CD4-positive, alpha-beta T cell treated with Interleukin-15 for 1 hour (primary cell): Measurements from ENCODE around the gene RDX.
A peak's percentile ranks its signal among the peaks of the same experiment; 100 is the strongest.
"Not testable (repeated sequence)": the region's sequence is repeated elsewhere in the genome, so short reads cannot be mapped to it uniquely, and the experiment has no call there.

Source experiments
- DNase-seq: peaks from one replicate; pipeline ENCODE4 v3.0.0-alpha.2; 2020

Gene RDX

DNA sequence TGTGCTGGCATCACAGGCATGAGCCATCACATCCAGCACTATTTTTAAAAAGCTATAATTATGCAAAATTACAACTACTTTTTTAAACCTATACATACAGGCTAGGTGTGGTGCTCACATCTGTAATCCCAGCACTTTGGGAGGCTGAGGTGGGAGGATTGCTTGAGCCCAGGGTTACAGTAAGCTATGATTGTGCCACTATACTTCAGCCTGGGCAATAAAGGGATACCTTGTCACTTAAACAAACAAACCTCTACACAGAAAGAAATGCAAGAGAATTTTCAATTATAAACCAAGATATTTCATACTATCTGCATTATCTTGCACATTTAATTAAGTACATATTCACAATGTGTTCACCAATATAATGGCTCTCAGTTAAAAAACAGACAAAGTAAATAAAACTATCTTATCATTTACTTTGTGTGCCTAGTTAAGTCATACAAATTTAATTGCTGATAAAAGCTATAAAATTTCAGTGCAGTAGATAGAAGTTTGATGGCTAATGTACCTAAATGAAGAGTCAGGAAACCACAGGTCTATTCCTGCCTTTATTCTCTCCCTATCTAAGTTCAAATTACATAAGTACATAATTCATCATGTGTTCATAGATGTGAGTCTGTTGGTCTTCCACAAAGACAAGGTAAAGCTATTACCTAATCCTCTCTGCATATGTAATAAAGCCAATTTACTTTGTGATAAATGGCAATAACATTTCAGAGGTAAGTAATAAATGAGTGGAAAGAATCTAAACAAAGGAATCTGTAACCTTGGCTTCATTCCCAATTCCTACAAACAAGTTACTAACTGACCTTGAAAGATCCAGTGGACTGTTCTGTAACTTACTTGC is 9.0 kb upstream of the RDX start:
- no peak for DNase-seq

DNA sequence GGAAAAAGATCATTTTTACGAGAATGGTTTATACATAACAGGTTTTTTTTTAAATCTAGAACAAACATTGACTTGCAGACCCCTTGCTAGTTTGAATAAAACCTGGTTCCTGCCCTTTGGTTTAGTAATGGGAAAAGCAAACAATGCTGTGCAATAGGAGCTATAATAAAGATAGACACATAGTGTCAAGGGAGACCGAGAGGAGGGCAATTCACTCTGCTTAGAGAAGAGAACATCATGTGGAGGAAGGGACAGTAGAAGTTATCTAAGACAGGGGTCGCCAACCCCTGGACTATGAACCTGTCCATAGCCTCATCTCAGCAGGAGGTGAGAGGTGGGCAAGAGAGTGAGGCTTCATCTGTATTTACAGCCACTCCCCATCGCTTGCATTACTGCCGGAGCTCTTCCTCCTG is 7.0 kb upstream of the RDX start:
- DNase-seq, result no peak

GRCh38 chr11:110301577-110301976 is 5.2 kb upstream of the RDX start:
- no peak for DNase-seq

DNA sequence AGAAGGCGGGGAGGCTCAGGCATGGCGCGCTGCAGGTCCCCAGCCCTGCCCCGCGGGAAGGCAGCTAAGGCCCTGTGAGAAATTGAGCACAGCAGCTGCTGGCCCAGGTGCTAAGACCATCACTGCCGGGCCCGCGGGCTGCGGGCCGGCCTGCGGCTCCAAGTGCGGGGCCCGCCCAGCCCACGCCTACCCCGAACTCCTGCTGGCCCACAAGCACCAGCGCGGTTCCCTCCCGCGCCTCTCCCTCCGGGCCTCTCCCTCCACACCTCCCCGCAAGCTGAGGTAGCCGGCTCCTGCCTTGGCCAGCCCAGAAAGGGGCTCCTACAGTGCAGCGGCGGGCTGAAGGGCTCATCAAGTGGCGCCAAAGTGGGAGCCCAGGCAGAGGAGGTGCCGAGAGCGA is 4.6 kb upstream of the RDX start:
- DNase-seq, result no peak

DNA sequence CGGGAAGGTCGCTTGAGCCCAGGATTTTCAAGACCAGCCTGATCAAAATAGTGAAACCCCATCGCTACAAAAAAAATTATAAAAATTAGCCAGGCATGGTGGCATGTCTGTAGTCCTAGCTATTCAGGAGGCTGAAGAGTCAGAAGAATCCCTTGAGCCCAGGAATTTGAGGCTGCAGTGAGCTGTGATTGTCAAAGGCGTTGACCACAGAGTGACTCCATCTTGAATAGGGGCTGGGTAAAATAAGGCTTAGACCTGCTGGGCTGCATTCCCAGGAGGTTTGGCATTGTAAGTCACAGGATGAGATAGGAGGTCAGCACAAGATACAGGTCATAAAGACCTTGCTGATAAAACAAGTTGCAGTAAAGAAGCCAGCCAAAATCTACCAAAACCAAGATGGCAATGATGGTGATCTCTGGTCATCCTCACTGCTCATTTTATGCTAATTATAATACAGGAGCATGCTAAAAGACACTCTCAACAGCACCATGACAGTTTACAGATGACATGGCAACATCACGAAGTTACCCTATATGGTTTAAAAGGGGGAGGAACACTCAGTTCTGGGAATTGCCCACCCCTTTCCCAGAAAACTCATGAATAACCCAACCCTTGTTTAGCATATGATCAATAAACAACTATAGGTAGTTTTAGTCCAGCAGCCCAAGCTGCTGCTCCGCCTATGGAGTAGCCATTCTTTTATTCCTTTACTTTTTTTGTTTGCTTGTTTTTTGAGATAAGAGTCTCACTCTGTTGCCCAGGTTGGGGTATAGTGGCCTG is 2.8 kb upstream of the RDX start:
- DNase-seq, result no peak

DNA sequence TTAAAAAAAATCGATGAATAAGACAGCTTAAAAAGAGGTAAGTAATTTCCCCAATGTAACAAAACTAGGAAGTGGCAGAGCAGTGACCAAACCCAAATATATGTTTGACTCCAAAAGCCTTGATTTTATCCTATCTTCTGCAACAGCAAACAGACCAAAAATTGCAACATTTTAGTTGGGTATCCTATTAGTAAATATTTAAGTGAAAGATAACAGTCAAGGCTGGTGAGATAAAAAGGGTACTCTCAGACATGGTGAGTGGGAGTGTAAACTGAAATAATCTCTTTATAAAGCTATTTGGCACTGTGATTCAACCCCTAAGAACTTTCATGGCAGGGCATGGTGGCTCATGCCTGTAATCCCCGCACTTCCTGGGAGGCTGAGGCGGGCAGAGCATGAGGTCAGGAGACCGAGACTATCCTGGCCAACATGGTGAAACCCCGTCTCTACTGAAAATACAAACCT is 1.9 kb upstream of the RDX start:
- no peak for DNase-seq

- no peak for DNase-seq
These were observed 1.4 kb upstream of the RDX start for GRCh38 chr11:110297726-110298300.

DNA sequence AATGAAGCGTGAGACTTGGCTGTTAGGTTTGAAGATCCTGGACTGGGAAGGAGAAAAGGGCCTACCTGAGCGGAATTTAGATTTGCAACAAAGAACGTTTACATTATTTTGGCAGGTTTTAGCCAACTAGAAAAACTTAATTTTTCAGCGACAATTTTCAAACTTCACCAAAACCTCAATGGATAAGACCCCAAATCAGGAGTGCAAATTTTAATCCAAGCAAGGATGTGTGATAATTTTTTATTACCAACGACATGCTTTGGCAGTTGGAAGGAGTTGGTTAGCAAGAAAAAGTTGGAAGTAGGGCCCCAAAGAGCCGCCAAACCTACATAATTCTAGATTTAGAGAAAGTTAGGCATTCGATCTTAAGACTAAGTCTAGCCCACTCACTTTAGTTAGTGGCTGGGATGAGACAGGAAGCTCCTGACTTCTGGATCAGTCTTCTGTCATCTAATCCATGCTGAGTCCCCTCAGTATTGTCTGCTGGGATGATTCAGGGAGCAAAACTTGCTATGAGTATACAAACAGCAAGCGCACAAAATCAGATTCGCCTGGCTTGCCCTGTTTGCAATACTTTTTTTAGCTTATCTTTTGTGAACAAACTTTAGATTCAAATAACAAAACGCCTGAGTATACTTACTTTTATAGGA is 787 bp upstream of the RDX start:
- no peak for DNase-seq

GRCh38 chr11:110295531-110296225 is 736 bp downstream of the RDX start:
- DNase-seq, result peak; percentile 44

GRCh38 chr11:110295086-110295485 is 1.3 kb downstream of the RDX start:
- DNase-seq, result no peak

GRCh38 chr11:110294509-110294908 is 1.9 kb downstream of the RDX start:
- DNase-seq, result no peak

DNA sequence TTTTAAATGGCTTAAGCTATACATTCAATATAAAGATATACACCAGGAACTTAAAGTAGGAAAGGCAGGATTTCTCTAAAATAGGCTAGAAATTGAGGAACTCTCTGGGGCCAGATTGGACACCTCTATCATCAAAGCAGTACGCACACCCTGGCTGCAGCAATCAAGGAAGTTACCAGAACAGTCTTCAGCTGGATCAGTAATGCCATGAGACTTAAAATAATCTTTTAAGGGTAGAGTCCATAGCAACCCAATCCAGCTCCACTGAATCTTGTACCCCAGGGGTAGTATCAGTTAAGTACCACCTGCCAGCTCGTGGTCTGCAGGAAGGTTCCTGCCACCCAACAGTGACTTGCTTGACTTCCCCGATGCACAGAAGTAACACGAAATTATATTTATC is 3.0 kb downstream of the RDX start:
- DNase-seq, result no peak

GRCh38 chr11:110292146-110292545 is 4.3 kb downstream of the RDX start:
- not testable (repeated sequence) for DNase-seq

GRCh38 chr11:110290591-110291334 is 5.7 kb downstream of the RDX start:
- DNase-seq, result no peak

DNA sequence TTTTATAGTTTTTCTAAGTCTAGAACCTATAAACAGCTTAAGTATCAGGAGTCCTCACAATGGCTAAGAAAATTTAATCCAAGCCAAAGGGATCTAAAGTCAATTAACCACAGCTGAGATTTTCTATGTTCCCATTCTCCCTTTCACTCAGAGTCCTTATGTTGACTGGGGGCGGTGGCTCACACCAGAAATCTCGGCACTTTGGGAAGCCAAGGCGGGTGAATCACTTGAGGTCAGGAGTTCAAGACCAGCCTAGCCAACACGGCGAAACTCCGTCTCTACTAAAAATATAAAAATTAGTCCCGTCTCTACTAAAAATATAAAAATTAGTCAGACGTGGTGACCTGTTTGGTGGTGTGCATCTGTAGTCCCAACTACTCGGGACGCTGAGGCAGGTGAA is 6.9 kb downstream of the RDX start:
- no peak for DNase-seq

- DNase-seq, result no peak
These were observed 8.9 kb downstream of the RDX start for GRCh38 chr11:110287537-110287936.

DNA sequence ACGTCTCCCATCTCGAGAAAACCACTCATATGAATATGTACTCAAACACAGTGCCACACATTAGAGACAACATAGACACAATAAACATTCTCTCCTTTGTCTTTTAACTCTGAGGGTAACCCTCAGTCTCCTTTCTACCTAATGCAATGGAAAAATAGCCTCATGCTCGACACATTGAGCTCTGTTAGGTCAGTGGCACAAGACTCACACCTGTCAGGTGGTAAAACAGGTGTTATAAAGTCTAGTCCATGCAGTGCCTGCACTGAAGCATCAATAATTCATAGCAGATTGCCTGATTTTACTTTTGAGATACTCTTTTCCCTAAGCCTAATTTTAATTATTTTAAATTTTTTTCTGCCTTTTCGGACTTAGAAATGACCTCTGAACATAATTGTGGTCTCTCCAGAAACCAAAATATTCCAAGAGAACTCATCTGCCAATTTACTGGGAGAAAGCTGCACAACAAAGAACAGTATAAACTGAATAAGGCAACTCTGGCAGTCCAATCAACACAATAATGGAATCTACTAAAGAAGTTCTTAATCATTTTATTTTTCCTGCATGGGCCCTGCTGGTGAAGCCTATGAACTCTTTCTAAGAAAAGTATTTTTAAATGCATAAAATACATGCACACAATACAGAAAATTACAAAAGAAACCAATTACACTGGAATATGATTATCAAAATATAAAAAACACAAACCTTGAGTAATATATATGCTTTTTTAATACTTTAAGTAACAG is 9.9 kb downstream of the RDX start:
- no peak for DNase-seq

DNA sequence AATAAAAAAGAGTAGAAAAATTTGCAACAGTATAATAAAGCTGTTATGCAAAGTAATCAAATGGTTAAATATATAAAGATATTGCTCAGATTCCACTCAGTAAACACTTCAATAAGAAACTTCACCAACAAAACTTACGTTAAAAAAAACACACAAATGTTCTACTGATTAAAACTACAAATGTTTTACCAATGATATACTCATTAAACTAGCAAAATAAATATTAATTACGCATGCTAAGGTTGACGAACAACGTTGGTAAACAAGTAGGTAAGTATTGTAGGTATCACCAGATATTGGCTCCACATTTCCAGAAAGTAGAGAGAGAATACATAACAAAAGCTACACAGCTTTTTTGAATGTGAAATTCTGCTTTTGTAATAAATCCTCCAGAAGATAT is 12.6 kb downstream of the RDX start:
- DNase-seq, result no peak

DNA sequence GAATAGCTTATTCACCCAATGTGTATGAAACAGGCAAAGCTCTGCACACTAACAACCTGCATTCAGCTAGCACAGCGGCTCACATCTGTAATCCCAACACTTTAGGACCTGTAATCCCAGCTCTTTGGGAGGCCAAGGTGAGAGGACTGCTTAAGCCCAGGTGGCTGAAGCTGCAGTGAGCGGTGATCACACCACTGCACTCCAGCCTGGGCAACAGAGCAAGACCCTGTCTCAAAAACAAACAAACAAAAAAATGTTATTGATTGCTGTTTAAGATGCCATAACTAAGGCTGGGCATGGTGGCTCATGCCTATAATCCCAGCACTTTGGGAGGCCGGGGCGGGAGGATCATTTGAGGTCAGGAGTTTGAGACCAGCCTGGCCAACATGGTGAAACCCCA is 15.8 kb downstream of the RDX start:
- DNase-seq, result not testable (repeated sequence)

- DNase-seq, result no peak
These were observed 16.5 kb downstream of the RDX start for GRCh38 chr11:110279881-110280280.

GRCh38 chr11:110272919-110273318 is 23.5 kb downstream of the RDX start:
- DNase-seq, result no peak
